ENCODE measurements around the gene KCNC4. TPM values are rescaled to one million over a fixed set of nuclear protein-coding genes. Genes with fewer than 3 reads are reported as not detected.
A peak's percentile ranks its signal among the peaks of the same experiment; 100 is the strongest.

The KCNC4 gene
- total and polyA plus RNA-seq, 2 of the 13 experiments (the other 11 are each of a cell fraction or from before 2014, with no cell fraction given): 0.24 to 0.66 TPM

- H3K36me3 ChIP-seq (replicated peaks in 1 of 2; ENCODE audit: control insufficient read depth in 1 of 2, insufficient read depth in 2 of 2, low read length in 2 of 2): no peaks in the 10 kb centered on the region
- H3K4me3 ChIP-seq (replicated peaks in 1 of 3; ENCODE audit: insufficient read depth in 1 of 3, low read depth in 2 of 3, low read length in 3 of 3): no peak overlapping the region
- no peaks in the 10 kb centered on the region for H3K79me2 ChIP-seq (ENCODE audit: insufficient read depth, low read length)
- H3K4me1 ChIP-seq (ENCODE audit: insufficient read depth, low read length): no peaks in the 10 kb centered on the region
- intact Hi-C loops (cut with micrococcal nuclease; ENCODE audit: unreplicated experiment) (no loop called here), in situ Hi-C loops (cut with HindIII; ENCODE audit: extremely low pct_ligation_motif_present, low pct_unique_long_range_greater_than_20kb) (no loop called here)
- H3K9me3 ChIP-seq (ENCODE audit: low read length): no peaks in the 10 kb centered on the region
- peak; percentile 52 for TF ChIP-seq ZNF574 (CRISPR knock-in tag; IDR thresholded peaks at IDR 0.05)
- TF ChIP-seq GTF3A (CRISPR knock-in tag; conservative IDR thresholded peaks at IDR 0.05): no peak
- ATAC-seq (no peak; the same call in 2 of the 3 replicates), DNase-seq (ENCODE audit: low spot score) (no peak), FAIRE-seq (no peak)
- H3K4me2 ChIP-seq (ENCODE audit: low read depth, low read length): no peak overlapping the region
- ChIA-PET POLR2A (no interaction called here), CTCF (ENCODE audit: low intra/inter-chr PET ratio, low total read pairs) (no interaction called here)
- BruUV-seq (replicated peaks): no TSS peak
- H3K27ac ChIP-seq (ENCODE audit: extremely low read length, insufficient read depth, low read length): no peak overlapping the region
- H3K9ac ChIP-seq (ENCODE audit: insufficient read depth, low read depth, low read length): no peak overlapping the region
- no peaks in the 10 kb centered on the region for H4K20me1 ChIP-seq (ENCODE audit: insufficient read depth, low read length)
- WGBS (ENCODE audit: low lambda C conversion rate): 41% methylated on average over 12 of the region's 12 CpGs
- H3K27me3 ChIP-seq (ENCODE audit: control insufficient read depth in 1 of 2, insufficient read depth in 2 of 2, low read length in 2 of 2): peaks cover 1 to 58% of the 10 kb centered on the region in 2 experiments
- H2AFZ ChIP-seq (ENCODE audit: low read length): no peak overlapping the region
Observed at GRCh38 chr1:110183642-110184167, 26.4 kb upstream of the KCNC4 start.

GRCh38 chr1:110184446-110184845 is 25.7 kb upstream of the KCNC4 start:
- Histone ChIP-seq H3K4me3 (replicated peaks in 1 of 3; ENCODE audit: insufficient read depth in 1 of 3, low read depth in 2 of 3, low read length in 3 of 3) (no peak overlapping the region), H3K4me1 (ENCODE audit: insufficient read depth, low read length) (no peaks in the 10 kb centered on the region), H3K36me3 (replicated peaks in 1 of 2; ENCODE audit: control insufficient read depth in 1 of 2, insufficient read depth in 2 of 2, low read length in 2 of 2) (no peaks in the 10 kb centered on the region), H3K79me2 (ENCODE audit: insufficient read depth, low read length) (no peaks in the 10 kb centered on the region), H3K27ac (ENCODE audit: extremely low read length, insufficient read depth, low read length) (no peak overlapping the region), H3K9me3 (ENCODE audit: low read length) (no peaks in the 10 kb centered on the region), H3K9ac (ENCODE audit: insufficient read depth, low read depth, low read length) (no peak overlapping the region), H3K4me2 (ENCODE audit: low read depth, low read length) (no peak overlapping the region), H3K27me3 (ENCODE audit: control insufficient read depth in 1 of 2, insufficient read depth in 2 of 2, low read length in 2 of 2) (peaks cover 1 to 64% of the 10 kb centered on the region in 2 experiments), H2AFZ (ENCODE audit: low read length) (no peak overlapping the region), H4K20me1 (ENCODE audit: insufficient read depth, low read length) (no peaks in the 10 kb centered on the region)
- no peak for DNase-seq (ENCODE audit: low spot score)
- BruUV-seq (replicated peaks): no TSS peak
- ATAC-seq: no peak
- under 1% methylated on average over 5 of the region's 5 CpGs for WGBS (ENCODE audit: low lambda C conversion rate)
- intact Hi-C loops (cut with micrococcal nuclease; ENCODE audit: unreplicated experiment) (no loop called here), in situ Hi-C loops (cut with HindIII; ENCODE audit: extremely low pct_ligation_motif_present, low pct_unique_long_range_greater_than_20kb) (no loop called here)
- ChIA-PET CTCF (ENCODE audit: low intra/inter-chr PET ratio, low total read pairs) (no interaction called here), POLR2A (no interaction called here)
- FAIRE-seq: no peak
- TF ChIP-seq TERF1 (CRISPR knock-in tag; IDR thresholded peaks at IDR 0.05): no peak
- TF ChIP-seq ZNF260 (CRISPR knock-in tag; IDR thresholded peaks at IDR 0.05; ENCODE audit: borderline replicate concordance, low read depth): no peak
- no peak for TF ChIP-seq TBP (CRISPR knock-in tag; IDR thresholded peaks at IDR 0.05)
